Muscle of leg (tissue), 11 donors: ENCODE data around the gene LSAMP. TPM values are rescaled to one million over a fixed set of nuclear protein-coding genes. Genes with fewer than 3 reads are reported as not detected.
A peak's percentile ranks its signal among the peaks of the same experiment; 100 is the strongest.

Source experiments
- DNase-seq: peaks from one replicate; pipeline ENCODE4 v3.0.0; 2013
- H3K27ac ChIP-seq: one replicate; pipeline ENCODE4 v1.5.1; 2013; ENCODE audit warnings: mild to moderate bottlenecking, low read length, control low read depth
- H3K27me3 ChIP-seq: one replicate; pipeline ENCODE4 v1.6.1; 2013; ENCODE audit warnings: low read length; ENCODE audit not compliant: control insufficient read depth, insufficient read depth
- H3K36me3 ChIP-seq: one replicate; pipeline ENCODE4 v1.6.1; 2013; ENCODE audit warnings: low read length; ENCODE audit not compliant: control insufficient read depth, insufficient read depth
- H3K4me1 ChIP-seq: one replicate; pipeline ENCODE4 v1.6.1; 2013; ENCODE audit warnings: low read length; ENCODE audit not compliant: control insufficient read depth, insufficient read depth
- H3K4me3 ChIP-seq: one replicate; pipeline ENCODE4 v1.5.1; 2013; ENCODE audit warnings: low read length, control low read depth
- H3K9me3 ChIP-seq: replicated peaks from 2 replicates; pipeline ENCODE4 v1.6.1; 2013; ENCODE audit warnings: low read depth, low read length; ENCODE audit not compliant: control insufficient read depth
- WGBS: methylation state at CpG from one replicate; pipeline ENCODE4 v1.1.5; 2013; ENCODE audit warnings: missing lambda C conversion rate; ENCODE audit not compliant: insufficient coverage; 5-methylcytosine and 5-hydroxymethylcytosine counted together
- polyA plus RNA-seq, 8 donors: library from polyadenylated mRNA; unstranded; fragments of 120-200 nt; gene quantifications; one replicate each; pipeline versions ENCODE4 v1.2.1 to v1.2.3, GENCODE V29; 2013; ENCODE audit warnings: inconsistent platforms in 1 of 8, low replicate concordance in 1 of 8; ENCODE audit not compliant: insufficient read length in 8 of 8, insufficient read depth in 1 of 8
- total RNA-seq: library from RNA; stranded (reverse); fragments of 120-200 nt; gene quantifications from one replicate; pipeline ENCODE4 v1.2.4, GENCODE V29; 2013

LSAMP gene
- total and polyA plus RNA-seq, 9 donors, result 3.5 to 13.4 (median 6.3) TPM

GRCh38 chr3:116020495-116020894 lies 424.8 kb downstream of the LSAMP start:
- H3K9me3 ChIP-seq, result no peaks in the 10 kb centered on the region
- H3K36me3 ChIP-seq, result no peaks in the 10 kb centered on the region
- no peaks in the 10 kb centered on the region for H3K27me3 ChIP-seq
- H3K4me3 ChIP-seq, result no peak overlapping the region
- no peaks in the 10 kb centered on the region for H3K4me1 ChIP-seq
- WGBS, result no CpG with 5 or more reads among the region's 4 CpGs
- H3K27ac ChIP-seq, result no peak overlapping the region
- DNase-seq, result no peak

- DNase-seq, result no peak
- Histone ChIP-seq H3K27me3 (no peaks in the 10 kb centered on the region), H3K36me3 (no peaks in the 10 kb centered on the region), H3K9me3 (no peaks in the 10 kb centered on the region), H3K27ac (no peak overlapping the region), H3K4me1 (no peaks in the 10 kb centered on the region), H3K4me3 (no peak overlapping the region)
- WGBS, result 70% methylated on average over 3 of the region's 4 CpGs
Observed at GRCh38 chr3:116019254-116019763, 426.0 kb downstream of the LSAMP start.

GRCh38 chr3:116018646-116019045 lies 426.6 kb downstream of the LSAMP start:
- Histone ChIP-seq H3K36me3 (no peaks in the 10 kb centered on the region), H3K27me3 (no peaks in the 10 kb centered on the region), H3K4me3 (no peak overlapping the region), H3K27ac (no peak overlapping the region), H3K9me3 (no peaks in the 10 kb centered on the region), H3K4me1 (no peaks in the 10 kb centered on the region)
- 57% methylated on average over 1 of the region's 1 CpG for WGBS
- no peak for DNase-seq

GRCh38 chr3:116015931-116016330 lies 429.4 kb downstream of the LSAMP start:
- Histone ChIP-seq H3K27me3 (no peaks in the 10 kb centered on the region), H3K36me3 (no peaks in the 10 kb centered on the region), H3K4me1 (no peaks in the 10 kb centered on the region), H3K4me3 (no peak overlapping the region), H3K9me3 (no peaks in the 10 kb centered on the region), H3K27ac (no peak overlapping the region)
- DNase-seq, result no peak
- WGBS, result 50% methylated on average over 1 of the region's 2 CpGs

- 80% methylated on average over 1 of the region's 2 CpGs for WGBS
- H3K4me3 ChIP-seq, result no peak overlapping the region
- no peaks in the 10 kb centered on the region for H3K27me3 ChIP-seq
- no peak for DNase-seq
- no peaks in the 10 kb centered on the region for H3K9me3 ChIP-seq
- no peaks in the 10 kb centered on the region for H3K36me3 ChIP-seq
- no peak overlapping the region for H3K27ac ChIP-seq
- peaks cover 3% of the 10 kb centered on the region for H3K4me1 ChIP-seq
Observed at GRCh38 chr3:116007000-116007399, 438.3 kb downstream of the LSAMP start.

- Histone ChIP-seq H3K36me3 (no peaks in the 10 kb centered on the region), H3K4me1 (peaks cover 3% of the 10 kb centered on the region), H3K9me3 (no peaks in the 10 kb centered on the region), H3K27me3 (no peaks in the 10 kb centered on the region), H3K27ac (no peak overlapping the region), H3K4me3 (no peak overlapping the region)
- DNase-seq, result peak; percentile 91
- no CpG with 5 or more reads among the region's 4 CpGs for WGBS
Observed at GRCh38 chr3:116005404-116005803, 439.9 kb downstream of the LSAMP start.

GRCh38 chr3:116002235-116002634 lies 443.1 kb downstream of the LSAMP start:
- H3K4me1 ChIP-seq, result peaks cover 5% of the 10 kb centered on the region
- H3K9me3 ChIP-seq, result no peaks in the 10 kb centered on the region
- H3K4me3 ChIP-seq, result no peak overlapping the region
- WGBS, result 57% methylated on average over 1 of the region's 2 CpGs
- H3K36me3 ChIP-seq, result no peaks in the 10 kb centered on the region
- no peaks in the 10 kb centered on the region for H3K27me3 ChIP-seq
- peak; percentile 13 for DNase-seq
- H3K27ac ChIP-seq, result no peak overlapping the region

GRCh38 chr3:116001151-116001621 lies 444.1 kb downstream of the LSAMP start:
- Histone ChIP-seq H3K27me3 (no peaks in the 10 kb centered on the region), H3K4me1 (peaks cover 5% of the 10 kb centered on the region), H3K27ac (no peak overlapping the region), H3K9me3 (no peaks in the 10 kb centered on the region), H3K36me3 (no peaks in the 10 kb centered on the region), H3K4me3 (no peak overlapping the region)
- DNase-seq, result peak; percentile 67
- WGBS, result no CpG with 5 or more reads among the region's 1 CpG

GRCh38 chr3:116000311-116000710 lies 445.0 kb downstream of the LSAMP start:
- DNase-seq, result peak; percentile 11
- Histone ChIP-seq H3K27ac (no peak overlapping the region), H3K9me3 (no peaks in the 10 kb centered on the region), H3K36me3 (no peaks in the 10 kb centered on the region), H3K4me3 (no peak overlapping the region), H3K4me1 (peaks cover 2% of the 10 kb centered on the region), H3K27me3 (no peaks in the 10 kb centered on the region)
- no CpG with 5 or more reads among the region's 3 CpGs for WGBS

- Histone ChIP-seq H3K4me3 (no peak overlapping the region), H3K36me3 (no peaks in the 10 kb centered on the region), H3K27ac (no peak overlapping the region), H3K27me3 (no peaks in the 10 kb centered on the region), H3K4me1 (peaks cover 2% of the 10 kb centered on the region), H3K9me3 (no peaks in the 10 kb centered on the region)
- WGBS, result 37% methylated on average over 3 of the region's 4 CpGs
- DNase-seq, result peak; percentile 21
Observed at GRCh38 chr3:115999613-116000012, 445.7 kb downstream of the LSAMP start.
